ENCODE measurements around the gene ZNF266. TPM values are rescaled to one million over a fixed set of nuclear protein-coding genes. Genes with fewer than 3 reads are reported as not detected.

Gene ZNF266
- total and polyA plus RNA-seq, 2 of the 8 experiments (the other 6 are each of a cell fraction or from before 2014, with no cell fraction given): 6.6 to 15.3 TPM

GRCh38 chr19:9435279-9436268, at the start of gene ZNF266 (continued):
- TF ChIP-seq GTF2F1 (IDR thresholded peaks at IDR 0.05; ENCODE audit: borderline replicate concordance, low read depth, low read length) (no peak), CEBPB (IDR thresholded peaks at IDR 0.05; ENCODE audit: low read depth, low read length) (no peak), SRF (IDR thresholded peaks at IDR 0.05; ENCODE audit: low read depth, low read length) (peak; percentile 57; the same call in 1 of the 2 replicates), KDM4A (IDR thresholded peaks at IDR 0.05; ENCODE audit: low read depth, low read length, severe bottlenecking) (peak; percentile 80), NRF1 (IDR thresholded peaks at IDR 0.05; ENCODE audit: low read depth, low read length) (no peak), HDAC2 (IDR thresholded peaks at IDR 0.05; ENCODE audit: borderline replicate concordance in 1 of 2, low read depth in 2 of 2, low read length in 2 of 2) (no peak), EP300 (IDR thresholded peaks at IDR 0.05; ENCODE audit: borderline replicate concordance in 1 of 2, low read depth in 2 of 2, low read length in 2 of 2) (peak in 1 of 2 experiments; percentile 44; a peak in 1 of 3 replicates), KDM1A (IDR thresholded peaks at IDR 0.05; ENCODE audit: borderline replicate concordance, low read length) (no peak), JUND (IDR thresholded peaks at IDR 0.05; ENCODE audit: low read length) (peak; percentile 76; the same call in 1 of the 2 replicates), KDM5A (IDR thresholded peaks at IDR 0.05; ENCODE audit: low read length) (no peak), CREB1 (IDR thresholded peaks at IDR 0.05) (peak; percentile 96), SP1 (IDR thresholded peaks at IDR 0.05; ENCODE audit: low read depth, low read length) (0 out of 2 replicates have a peak, but pooled peaks have one; percentile 27), POU5F1 (IDR thresholded peaks at IDR 0.05; ENCODE audit: low read depth, low read length) (no peak)
